NCI-H82 (cell line): ENCODE data around the gene ZNF587.
"Not testable (repeated sequence)": the region's sequence is repeated elsewhere in the genome, so short reads cannot be mapped to it uniquely, and the experiment has no call there.

Experiments
- DNase-seq: peaks from one replicate; lab custom pipeline; 2025; lab: John Stamatoyannopoulos, UW

Gene ZNF587

GRCh38 chr19:57887195-57887941, 37.7 kb downstream of the ZNF587 start:
- DNase-seq: peak; percentile 78

GRCh38 chr19:57888107-57888559, 38.5 kb downstream of the ZNF587 start:
- no peak for DNase-seq

- DNase-seq: peak; percentile 96
These were observed 39.0 kb downstream of the ZNF587 start, which contains the start of gene ZNF814 for GRCh38 chr19:57888560-57889231. Gene ZNF814, minus strand, starts transcription at chr19:57889037. Its CDS starts 235 bp downstream, at chr19:57888802.

- not testable (repeated sequence) for DNase-seq
These were observed 41.0 kb downstream of the ZNF587 start for GRCh38 chr19:57890706-57891105.

- peak; percentile 60 for DNase-seq
These were observed 50.7 kb downstream of the ZNF587 start for GRCh38 chr19:57900311-57900710.

- DNase-seq: no peak
These were observed 54.0 kb downstream of the ZNF587 start for GRCh38 chr19:57903618-57904184.

GRCh38 chr19:57905258-57905657, 55.6 kb downstream of the ZNF587 start:
- no peak for DNase-seq

GRCh38 chr19:57907394-57907793, 57.7 kb downstream of the ZNF587 start:
- no peak for DNase-seq

- DNase-seq: no peak
These were observed 64.9 kb downstream of the ZNF587 start for GRCh38 chr19:57914531-57914930.
